GM15510 (cell line): ENCODE data around the gene ZBTB38.

Experiments
- POLR2A ChIP-seq: IDR thresholded peaks from 3 replicates; pipeline ENCODE4 v1.6.1; 2011; ENCODE audit warnings: borderline replicate concordance; ENCODE audit not compliant: insufficient read length; ENCODE audit errors: extremely low read depth

Gene ZBTB38, protein sequence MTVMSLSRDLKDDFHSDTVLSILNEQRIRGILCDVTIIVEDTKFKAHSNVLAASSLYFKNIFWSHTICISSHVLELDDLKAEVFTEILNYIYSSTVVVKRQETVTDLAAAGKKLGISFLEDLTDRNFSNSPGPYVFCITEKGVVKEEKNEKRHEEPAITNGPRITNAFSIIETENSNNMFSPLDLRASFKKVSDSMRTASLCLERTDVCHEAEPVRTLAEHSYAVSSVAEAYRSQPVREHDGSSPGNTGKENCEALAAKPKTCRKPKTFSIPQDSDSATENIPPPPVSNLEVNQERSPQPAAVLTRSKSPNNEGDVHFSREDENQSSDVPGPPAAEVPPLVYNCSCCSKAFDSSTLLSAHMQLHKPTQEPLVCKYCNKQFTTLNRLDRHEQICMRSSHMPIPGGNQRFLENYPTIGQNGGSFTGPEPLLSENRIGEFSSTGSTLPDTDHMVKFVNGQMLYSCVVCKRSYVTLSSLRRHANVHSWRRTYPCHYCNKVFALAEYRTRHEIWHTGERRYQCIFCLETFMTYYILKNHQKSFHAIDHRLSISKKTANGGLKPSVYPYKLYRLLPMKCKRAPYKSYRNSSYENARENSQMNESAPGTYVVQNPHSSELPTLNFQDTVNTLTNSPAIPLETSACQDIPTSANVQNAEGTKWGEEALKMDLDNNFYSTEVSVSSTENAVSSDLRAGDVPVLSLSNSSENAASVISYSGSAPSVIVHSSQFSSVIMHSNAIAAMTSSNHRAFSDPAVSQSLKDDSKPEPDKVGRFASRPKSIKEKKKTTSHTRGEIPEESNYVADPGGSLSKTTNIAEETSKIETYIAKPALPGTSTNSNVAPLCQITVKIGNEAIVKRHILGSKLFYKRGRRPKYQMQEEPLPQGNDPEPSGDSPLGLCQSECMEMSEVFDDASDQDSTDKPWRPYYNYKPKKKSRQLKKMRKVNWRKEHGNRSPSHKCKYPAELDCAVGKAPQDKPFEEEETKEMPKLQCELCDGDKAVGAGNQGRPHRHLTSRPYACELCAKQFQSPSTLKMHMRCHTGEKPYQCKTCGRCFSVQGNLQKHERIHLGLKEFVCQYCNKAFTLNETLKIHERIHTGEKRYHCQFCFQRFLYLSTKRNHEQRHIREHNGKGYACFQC (N-terminal part only)

DNA sequence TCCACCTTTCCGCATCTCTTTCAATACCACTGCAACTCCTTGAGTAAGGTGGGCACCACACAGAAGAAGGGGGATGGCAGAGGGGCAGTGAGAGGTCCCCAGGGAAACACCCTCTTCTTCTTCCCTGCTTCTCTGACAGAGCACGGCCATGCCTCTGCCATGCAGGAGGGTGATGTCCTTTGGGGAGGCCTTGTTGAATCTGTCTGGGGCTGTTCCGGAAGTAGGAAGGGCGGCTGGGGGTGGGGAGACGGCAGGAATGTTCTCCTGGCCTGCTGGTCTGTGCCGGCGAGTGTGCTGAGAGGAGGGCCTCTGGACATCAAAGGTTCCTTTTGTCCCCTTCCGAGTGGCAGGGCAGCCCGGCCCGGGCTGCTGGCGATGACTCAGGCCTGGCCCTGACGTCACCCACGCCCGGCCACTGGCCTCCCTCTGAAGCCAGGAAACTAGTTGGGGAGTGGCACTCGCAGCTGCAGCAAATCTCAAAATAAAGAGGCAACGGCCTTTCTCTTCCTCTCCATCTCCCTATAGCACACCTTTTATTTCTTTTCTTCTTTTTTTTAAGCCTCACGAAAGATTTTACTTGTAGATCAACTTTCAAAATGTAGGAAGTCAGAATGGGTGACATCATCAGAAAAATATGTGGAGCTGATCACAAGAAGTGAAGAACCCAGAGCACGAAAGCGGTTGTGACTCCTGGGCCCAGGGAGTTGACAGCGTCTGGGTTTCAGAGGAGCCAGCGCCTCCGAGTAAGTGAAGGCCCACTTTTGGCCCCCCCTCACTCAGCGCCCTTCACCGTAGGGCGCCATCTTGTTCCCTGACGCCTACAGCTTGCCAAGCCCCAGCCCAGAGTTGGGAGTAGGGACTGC, at the start of gene ZBTB38:
ZBTB38 (plus strand) TSS at position 443 of the 863 bp plus-strand sequence. CDS start 73,885 bp downstream, outside the sequence.
- peak; percentile 45 for TF ChIP-seq POLR2A

DNA sequence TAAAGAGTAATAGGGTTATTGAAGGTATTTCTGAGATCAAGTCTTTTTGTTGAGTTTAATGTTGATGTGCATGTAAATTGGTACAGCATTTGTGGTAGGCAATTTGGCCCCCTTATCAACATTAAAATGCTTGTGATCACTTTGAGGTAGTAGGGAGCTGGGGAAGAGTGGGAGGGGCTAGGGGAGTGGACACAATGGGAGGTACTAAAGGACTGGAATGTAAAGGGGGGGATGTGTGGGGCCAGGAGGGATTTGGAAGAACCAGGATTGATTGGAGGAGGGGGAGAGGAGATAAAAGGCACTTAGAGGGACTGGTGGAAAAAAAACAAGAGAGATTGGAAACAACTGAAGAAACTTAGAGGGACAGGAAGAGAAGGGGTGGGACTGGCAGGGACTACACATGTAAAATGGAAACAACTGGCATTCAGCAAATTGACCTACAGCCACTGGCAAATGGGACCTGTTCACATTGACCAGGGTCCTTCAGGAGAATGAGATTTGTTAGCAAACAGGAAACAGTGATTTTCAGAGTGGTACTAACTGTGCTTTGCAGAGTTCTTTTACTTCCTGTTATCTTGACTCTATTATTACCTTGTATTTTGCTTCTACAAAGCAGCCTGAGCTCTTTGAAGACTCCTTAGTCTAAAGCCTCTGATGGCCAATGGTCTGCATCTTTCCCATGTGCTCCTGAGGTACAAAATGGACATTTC, 47.8 kb upstream of the ZBTB38 start:
- no peak for TF ChIP-seq POLR2A

- TF ChIP-seq POLR2A: no peak
Measured at GRCh38 chr3:141321109-141321497, 47.2 kb upstream of the ZBTB38 start.

DNA sequence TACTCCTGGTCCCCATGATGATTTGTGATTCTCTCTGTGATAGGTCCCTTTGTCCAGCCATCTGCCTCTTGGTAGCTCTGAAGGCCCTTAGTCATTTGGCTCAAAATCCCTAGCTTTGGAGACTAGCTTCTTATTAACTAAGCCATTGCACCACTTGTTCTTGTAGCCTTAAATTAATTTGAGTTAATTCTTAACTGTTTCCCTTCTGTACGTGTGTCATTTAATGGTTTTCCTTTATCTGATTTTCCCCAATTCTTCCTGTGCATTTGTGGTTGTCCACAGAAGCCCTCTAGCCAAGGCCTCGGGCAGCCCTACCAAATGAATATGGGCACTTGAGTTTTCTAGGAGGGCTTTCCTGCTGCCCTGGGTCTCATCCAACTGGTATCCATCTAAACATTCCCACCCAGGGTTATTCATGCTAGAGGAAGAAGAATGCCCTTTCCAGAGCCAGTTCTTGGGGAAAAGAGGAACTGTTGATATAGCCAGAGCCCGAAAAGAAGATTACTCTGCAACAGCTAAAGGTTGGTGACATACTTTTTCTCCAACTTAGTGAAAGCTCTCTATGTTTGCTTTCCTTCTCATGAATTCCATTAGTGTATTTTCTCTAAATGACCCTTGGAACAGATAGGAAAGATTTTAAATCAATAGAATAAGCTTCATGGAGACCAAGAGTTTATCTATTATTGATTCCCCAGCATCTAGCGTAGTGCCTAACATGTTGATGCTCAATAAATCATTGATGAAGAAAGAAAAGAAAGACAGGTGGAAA, 44.2 kb upstream of the ZBTB38 start:
- TF ChIP-seq POLR2A: no peak

- TF ChIP-seq POLR2A: no peak
Measured at GRCh38 chr3:141326123-141326522, 42.2 kb upstream of the ZBTB38 start.

- TF ChIP-seq POLR2A: no peak
Measured at GRCh38 chr3:141326626-141327025, 41.7 kb upstream of the ZBTB38 start.

DNA sequence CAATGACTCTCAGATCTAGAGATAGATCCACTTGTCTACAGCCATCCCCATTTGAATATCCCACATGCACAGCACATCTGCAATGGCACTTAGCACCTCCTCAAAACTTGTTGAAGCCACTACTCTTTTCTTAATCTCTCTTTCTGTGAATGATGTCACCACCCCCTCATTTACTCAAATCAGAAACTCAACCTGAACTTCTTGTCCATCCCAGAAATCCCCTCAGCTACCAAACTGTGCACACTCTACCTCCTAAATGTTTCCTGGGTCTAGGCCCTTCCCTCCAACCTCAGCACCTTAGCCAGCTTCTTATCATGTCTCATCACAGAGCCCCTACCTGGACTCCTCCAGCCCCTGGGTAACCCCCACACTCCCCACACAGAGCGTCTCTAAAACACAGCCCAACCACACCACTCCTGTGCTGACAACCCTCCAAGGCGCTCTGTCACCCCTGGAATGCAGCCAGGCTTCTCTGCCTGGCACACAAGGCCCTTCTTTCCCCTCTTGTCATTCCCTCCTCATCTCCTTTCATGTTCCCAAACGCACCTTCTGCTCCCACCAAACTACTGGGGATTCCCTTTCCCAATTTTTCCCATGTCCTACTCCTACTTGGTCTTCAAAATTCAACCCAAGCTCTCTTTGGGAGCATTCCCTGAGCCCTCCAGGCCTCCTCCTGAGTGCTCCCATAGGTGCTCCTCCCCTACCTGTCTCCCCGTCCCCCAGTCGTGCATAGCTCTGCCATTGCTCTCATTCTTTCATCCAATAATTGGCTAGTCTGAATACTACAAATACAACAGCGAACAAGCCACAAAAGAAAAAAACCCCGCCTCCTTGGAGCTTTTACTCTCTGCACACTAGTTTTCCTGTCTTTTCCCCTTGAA, 39.8 kb upstream of the ZBTB38 start:
- TF ChIP-seq POLR2A: no peak

DNA sequence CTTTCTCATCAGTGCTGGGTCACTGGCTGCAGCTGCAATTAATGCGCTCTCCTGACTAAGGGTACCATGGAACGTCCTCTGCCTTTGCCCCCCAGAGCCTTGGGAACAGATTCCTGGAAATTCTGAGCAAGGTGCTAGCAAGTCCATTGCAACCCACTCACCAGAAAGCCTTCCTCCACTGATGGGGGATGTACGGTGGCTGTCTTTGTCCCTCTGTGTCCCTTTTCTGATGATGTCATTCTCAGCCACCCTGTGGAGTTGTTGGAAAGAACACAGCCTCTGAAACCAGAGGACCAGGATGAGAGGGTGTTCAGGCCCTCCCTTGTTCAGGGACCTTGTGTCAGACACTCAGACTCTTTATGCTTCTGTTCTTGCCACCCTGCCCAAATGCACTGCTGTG, 38.1 kb upstream of the ZBTB38 start:
- no peak for TF ChIP-seq POLR2A

GRCh38 chr3:141330718-141331376, 37.5 kb upstream of the ZBTB38 start:
- no peak for TF ChIP-seq POLR2A

DNA sequence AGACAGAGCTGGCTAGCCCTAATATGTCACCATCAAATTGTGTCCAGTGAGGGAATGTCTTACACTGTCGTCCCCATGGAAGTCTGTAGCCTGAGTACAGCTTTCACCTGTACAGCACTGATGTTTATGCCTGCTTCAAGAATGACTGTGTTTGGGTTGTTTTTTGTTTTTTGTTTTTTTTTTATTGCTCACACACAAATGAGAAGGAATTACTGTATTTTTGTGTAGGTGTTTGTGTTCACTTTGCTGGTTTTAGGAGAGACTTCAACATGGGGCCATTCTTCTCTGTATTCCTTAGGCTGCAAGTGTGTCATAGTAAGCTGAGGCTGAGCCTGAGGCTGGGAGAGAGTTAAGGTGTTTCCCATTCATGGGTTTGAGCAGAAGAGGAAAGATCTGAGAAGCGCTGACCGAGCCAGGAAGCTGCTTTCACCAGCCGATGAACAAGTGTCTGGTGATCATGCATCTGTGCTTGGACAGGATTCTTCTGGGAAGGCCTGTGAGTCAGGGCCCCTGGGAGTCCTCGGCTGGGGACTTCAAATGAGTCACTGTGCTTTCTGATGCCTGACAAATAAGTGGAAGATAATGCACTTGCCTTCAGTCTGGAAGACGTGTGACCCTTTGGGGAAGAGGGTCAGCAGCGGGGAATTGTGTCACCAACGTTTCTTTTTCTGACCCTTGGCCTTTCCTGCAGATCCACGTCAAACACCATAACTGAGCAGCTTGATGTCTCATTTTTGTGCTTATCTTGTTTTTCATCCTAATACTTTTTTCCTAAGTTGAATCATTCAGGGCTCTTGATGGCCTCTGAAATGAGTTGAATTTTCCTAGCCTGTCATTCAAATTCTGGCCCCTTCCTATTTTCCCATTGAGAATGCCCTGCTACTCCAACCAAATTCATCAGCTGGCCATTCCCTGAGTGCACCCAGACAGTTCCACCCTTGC, 36.7 kb upstream of the ZBTB38 start:
- TF ChIP-seq POLR2A: no peak

DNA sequence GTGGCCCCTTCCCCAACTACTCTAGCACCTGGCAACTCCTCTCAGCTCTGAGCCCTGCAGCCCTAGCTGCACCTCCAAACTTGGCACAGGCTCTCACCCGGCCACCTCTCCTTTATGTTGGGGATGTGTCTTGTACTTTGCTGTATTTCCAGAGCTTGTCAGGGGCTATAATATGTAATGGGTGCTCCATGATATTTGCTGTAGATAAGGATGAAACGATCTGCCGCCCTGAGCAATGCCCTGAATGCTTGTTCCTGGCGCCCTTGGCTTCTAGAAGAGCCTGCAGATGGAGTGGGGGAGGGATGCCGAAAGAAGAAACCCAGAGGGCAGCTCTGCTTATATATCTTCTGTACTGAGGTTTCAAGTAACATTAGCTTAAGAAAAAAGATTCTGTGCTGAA, 35.9 kb upstream of the ZBTB38 start:
- no peak for TF ChIP-seq POLR2A
